GM23338 (cell line): ENCODE results near the gene MLLT3. TPM values are rescaled to one million over a fixed set of nuclear protein-coding genes. Genes with fewer than 3 reads are reported as not detected.

Source experiments
- ATAC-seq: fragments of 200-7000 bp; cut with Tn5 transposase; 3 replicates; pipeline ENCODE4 v1.9.1; 2020
- DNase-seq: peaks from one replicate; pipeline ENCODE4 v3.0.0-alpha.2; 2015; ENCODE audit warnings: low spot score
- H2AFZ ChIP-seq: fragments of 200-600 bp; sonication (generic); 2 replicates; pipeline ENCODE4 v1.8.0; 2016; ENCODE audit warnings: antibody characterized with exemption, mild to moderate bottlenecking, moderate library complexity
- H3F3A ChIP-seq: fragments of 200-600 bp; sonication (generic); replicated peaks from 2 replicates; pipeline ENCODE4 v1.8.0; 2017; ENCODE audit warnings: antibody characterized with exemption, mixed run types, low read depth
- H3K27ac ChIP-seq: fragments of 200-600 bp; sonication (generic); 2 replicates; pipeline ENCODE4 v1.6.1; 2016; ENCODE audit warnings: low read depth
- H3K27me3 ChIP-seq: fragments of 200-600 bp; sonication (generic); 2 replicates; pipeline ENCODE4 v1.8.0; 2016; ENCODE audit warnings: mild to moderate bottlenecking, mixed run types, moderate library complexity; ENCODE audit not compliant: insufficient read depth
- H3K36me3 ChIP-seq: fragments of 200-600 bp; sonication (generic); 2 replicates; pipeline ENCODE4 v1.8.0; 2016; ENCODE audit warnings: mild to moderate bottlenecking; ENCODE audit not compliant: insufficient read depth
- H3K4me1 ChIP-seq: fragments of 200-600 bp; sonication (generic); 2 replicates; pipeline ENCODE4 v1.8.0; 2016; ENCODE audit warnings: mild to moderate bottlenecking, moderate library complexity; ENCODE audit not compliant: insufficient read depth
- H3K4me2 ChIP-seq: fragments of 200-600 bp; sonication (generic); 2 replicates; pipeline ENCODE4 v1.7.1; 2017; ENCODE audit warnings: mixed run types
- H3K4me3 ChIP-seq: fragments of 200-600 bp; sonication (generic); 2 replicates; pipeline ENCODE4 v1.6.1; 2016; ENCODE audit warnings: mixed run types
- H3K79me2 ChIP-seq: fragments of 200-600 bp; sonication (generic); replicated peaks from 2 replicates; pipeline ENCODE4 v1.8.0; 2017; ENCODE audit warnings: mild to moderate bottlenecking; ENCODE audit not compliant: insufficient read depth
- H3K9me2 ChIP-seq: fragments of 200-600 bp; sonication (generic); 2 replicates; pipeline ENCODE4 v1.8.0; 2017; ENCODE audit not compliant: insufficient read depth
- H4K20me1 ChIP-seq: fragments of 200-600 bp; sonication (generic); replicated peaks from 2 replicates; pipeline ENCODE4 v1.8.0; 2017; ENCODE audit warnings: mild to moderate bottlenecking; ENCODE audit not compliant: insufficient read depth
- H3K27ac Mint-ChIP-seq: 2 replicates; pipeline ENCODE4 v1.8.0; 2020; ENCODE audit warnings: inconsistent platforms, mild to moderate bottlenecking, moderate library complexity, mixed read lengths
- H3K27me3 Mint-ChIP-seq: 3 replicates; pipeline ENCODE4 v1.8.0; 2022; ENCODE audit warnings: low read depth, mild to moderate bottlenecking, moderate library complexity, mixed read lengths, inconsistent platforms; ENCODE audit not compliant: insufficient read depth, poor library complexity
- H3K36me3 Mint-ChIP-seq: 3 replicates; pipeline ENCODE4 v1.8.0; 2021; ENCODE audit warnings: low read depth, mild to moderate bottlenecking, inconsistent platforms, moderate library complexity, mixed read lengths
- H3K4me1 Mint-ChIP-seq: 3 replicates; pipeline ENCODE4 v1.8.0; 2020; ENCODE audit warnings: mild to moderate bottlenecking, inconsistent platforms, mixed read lengths
- H3K4me3 Mint-ChIP-seq: 3 replicates; pipeline ENCODE4 v1.8.0; 2021; ENCODE audit warnings: moderate library complexity, mild to moderate bottlenecking, inconsistent platforms, mixed read lengths
- H3K9me3 Mint-ChIP-seq: 3 replicates; pipeline ENCODE4 v1.8.0; 2020; ENCODE audit warnings: moderate library complexity, mild to moderate bottlenecking, inconsistent platforms, mixed read lengths
- CREB1 ChIP-seq: fragments of 250-450 bp; sonication (Bioruptor Pico); IDR thresholded peaks from 2 replicates; pipeline ENCODE4 v1.5.0; 2020; ENCODE audit warnings: low read depth, mild to moderate bottlenecking, moderate library complexity
- EZH2 ChIP-seq: fragments of 200-600 bp; sonication (generic); IDR thresholded peaks from one replicate; pipeline ENCODE4 v1.8.0; 2017; ENCODE audit warnings: antibody characterized with exemption, mild to moderate bottlenecking, low read depth; ENCODE audit not compliant: unreplicated experiment
- EZH2phosphoT487 ChIP-seq: fragments of 200-600 bp; sonication (generic); IDR thresholded peaks from one replicate; pipeline ENCODE4 v1.8.1; 2018; ENCODE audit warnings: antibody characterized with exemption; ENCODE audit not compliant: unreplicated experiment
- JUNB ChIP-seq: IDR thresholded peaks from one replicate; pipeline ENCODE4 v1.6.1; 2016; ENCODE audit warnings: antibody characterized with exemption; ENCODE audit not compliant: unreplicated experiment
- NANOG ChIP-seq: IDR thresholded peaks from 2 replicates; pipeline ENCODE4 v1.6.1; 2016; ENCODE audit warnings: antibody characterized with exemption, borderline replicate concordance
- POLR2AphosphoS5 ChIP-seq: IDR thresholded peaks from 2 replicates; pipeline ENCODE4 v1.6.1; 2016; ENCODE audit warnings: antibody characterized with exemption, low read depth
- STAT1 ChIP-seq: IDR thresholded peaks from one replicate; pipeline ENCODE4 v1.6.1; 2016; ENCODE audit warnings: antibody characterized with exemption; ENCODE audit not compliant: unreplicated experiment
- ZNF114 ChIP-seq: fragments of 250-450 bp; sonication (Bioruptor Pico); IDR thresholded peaks from 2 replicates; pipeline ENCODE4 v1.5.0; 2020; ENCODE audit warnings: mild to moderate bottlenecking, moderate library complexity
- ZNF331 ChIP-seq: fragments of 250-450 bp; sonication (Bioruptor Pico); IDR thresholded peaks from 2 replicates; pipeline ENCODE4 v1.5.0; 2020; ENCODE audit warnings: low read depth, mild to moderate bottlenecking, moderate library complexity
- polyA plus RNA-seq: library from polyadenylated mRNA; unstranded; fragments of >200 nt; fragmentation: Nextera tagmentation; extraction: Ambion mirVana; gene quantifications from 2 replicates; pipeline ENCODE4 v1.2.1, GENCODE V29; 2016
- total RNA-seq: library from RNA; depleted of rRNA; stranded (reverse); fragments of >200 nt; shearing (Covaris generic); gene quantifications from 2 replicates; pipeline ENCODE4 v1.2.3, GENCODE V29; 2014
- TF ChIP-seq, protein P1 (sequence below): IDR thresholded peaks from one replicate; pipeline ENCODE4 v1.6.1; 2018; ENCODE audit warnings: antibody characterized with exemption; ENCODE audit not compliant: unreplicated experiment
- TF ChIP-seq, protein P2 (sequence below), 2 experiments: fragments of 200-600 bp in 1 of 2; sonication (generic) in 1 of 2; conservative IDR thresholded peaks; 2 replicates each; pipeline versions ENCODE4 v1.5.1 to v1.6.1; 2016 to 2017; ENCODE audit warnings: antibody characterized with exemption in 2 of 2, low read depth in 2 of 2, mild to moderate bottlenecking in 2 of 2, moderate library complexity in 1 of 2
- TF ChIP-seq, protein P3 (sequence below): fragments of 250-450 bp; sonication (Bioruptor Pico); IDR thresholded peaks from 2 replicates; pipeline ENCODE4 v1.5.0; 2020; ENCODE audit warnings: mild to moderate bottlenecking, moderate library complexity
- TF ChIP-seq, protein P4 (sequence below): IDR thresholded peaks from 2 replicates; pipeline ENCODE4 v1.6.1; 2016; ENCODE audit warnings: antibody characterized with exemption

The MLLT3 gene
- total and polyA plus RNA-seq, 2 experiments from 2014 or later, result 7.5 to 9.5 TPM

DNA sequence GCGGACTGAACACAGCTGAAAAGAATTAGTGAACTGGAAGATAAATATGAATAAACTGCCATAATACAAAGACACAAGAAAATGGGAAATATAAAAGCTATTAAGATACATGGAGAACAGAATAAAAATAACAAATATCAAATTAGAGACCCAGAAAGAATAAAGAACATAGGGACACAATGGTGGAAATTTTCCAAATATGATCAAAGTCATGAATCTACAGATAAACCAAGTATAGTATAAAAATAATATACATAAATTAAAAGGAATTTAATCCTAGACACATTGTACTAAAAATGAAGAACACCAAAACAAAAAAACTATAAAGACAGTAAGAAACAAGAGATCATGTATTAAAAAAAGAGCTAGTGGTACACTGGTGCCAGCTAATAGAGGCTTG lies 194.9 kb downstream of the MLLT3 start:
- DNase-seq, result no peak
- Histone ChIP-seq H3K4me2 (no peak overlapping the region), H3K4me1 (no peaks in the 10 kb centered on the region), H3K79me2 (no peaks in the 10 kb centered on the region), H3K4me3 (no peak overlapping the region), H3K27me3 (no peaks in the 10 kb centered on the region), H3K36me3 (no peaks in the 10 kb centered on the region), H2AFZ (no peak overlapping the region), H3F3A (no peaks in the 10 kb centered on the region), H4K20me1 (no peaks in the 10 kb centered on the region), H3K9me2 (no peaks in the 10 kb centered on the region), H3K27ac (no peak overlapping the region)
- ATAC-seq, result no peak
- H3K27me3 Mint-ChIP-seq, result peaks cover under 1% of the 10 kb centered on the region
- no peaks in the 10 kb centered on the region for H3K36me3 Mint-ChIP-seq
- TF ChIP-seq POLR2AphosphoS5, result no peak
- TF ChIP-seq NANOG, result no peak
- TF ChIP-seq, protein P1, sequence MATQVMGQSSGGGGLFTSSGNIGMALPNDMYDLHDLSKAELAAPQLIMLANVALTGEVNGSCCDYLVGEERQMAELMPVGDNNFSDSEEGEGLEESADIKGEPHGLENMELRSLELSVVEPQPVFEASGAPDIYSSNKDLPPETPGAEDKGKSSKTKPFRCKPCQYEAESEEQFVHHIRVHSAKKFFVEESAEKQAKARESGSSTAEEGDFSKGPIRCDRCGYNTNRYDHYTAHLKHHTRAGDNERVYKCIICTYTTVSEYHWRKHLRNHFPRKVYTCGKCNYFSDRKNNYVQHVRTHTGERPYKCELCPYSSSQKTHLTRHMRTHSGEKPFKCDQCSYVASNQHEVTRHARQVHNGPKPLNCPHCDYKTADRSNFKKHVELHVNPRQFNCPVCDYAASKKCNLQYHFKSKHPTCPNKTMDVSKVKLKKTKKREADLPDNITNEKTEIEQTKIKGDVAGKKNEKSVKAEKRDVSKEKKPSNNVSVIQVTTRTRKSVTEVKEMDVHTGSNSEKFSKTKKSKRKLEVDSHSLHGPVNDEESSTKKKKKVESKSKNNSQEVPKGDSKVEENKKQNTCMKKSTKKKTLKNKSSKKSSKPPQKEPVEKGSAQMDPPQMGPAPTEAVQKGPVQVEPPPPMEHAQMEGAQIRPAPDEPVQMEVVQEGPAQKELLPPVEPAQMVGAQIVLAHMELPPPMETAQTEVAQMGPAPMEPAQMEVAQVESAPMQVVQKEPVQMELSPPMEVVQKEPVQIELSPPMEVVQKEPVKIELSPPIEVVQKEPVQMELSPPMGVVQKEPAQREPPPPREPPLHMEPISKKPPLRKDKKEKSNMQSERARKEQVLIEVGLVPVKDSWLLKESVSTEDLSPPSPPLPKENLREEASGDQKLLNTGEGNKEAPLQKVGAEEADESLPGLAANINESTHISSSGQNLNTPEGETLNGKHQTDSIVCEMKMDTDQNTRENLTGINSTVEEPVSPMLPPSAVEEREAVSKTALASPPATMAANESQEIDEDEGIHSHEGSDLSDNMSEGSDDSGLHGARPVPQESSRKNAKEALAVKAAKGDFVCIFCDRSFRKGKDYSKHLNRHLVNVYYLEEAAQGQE, result no peak
- TF ChIP-seq, protein P2, sequence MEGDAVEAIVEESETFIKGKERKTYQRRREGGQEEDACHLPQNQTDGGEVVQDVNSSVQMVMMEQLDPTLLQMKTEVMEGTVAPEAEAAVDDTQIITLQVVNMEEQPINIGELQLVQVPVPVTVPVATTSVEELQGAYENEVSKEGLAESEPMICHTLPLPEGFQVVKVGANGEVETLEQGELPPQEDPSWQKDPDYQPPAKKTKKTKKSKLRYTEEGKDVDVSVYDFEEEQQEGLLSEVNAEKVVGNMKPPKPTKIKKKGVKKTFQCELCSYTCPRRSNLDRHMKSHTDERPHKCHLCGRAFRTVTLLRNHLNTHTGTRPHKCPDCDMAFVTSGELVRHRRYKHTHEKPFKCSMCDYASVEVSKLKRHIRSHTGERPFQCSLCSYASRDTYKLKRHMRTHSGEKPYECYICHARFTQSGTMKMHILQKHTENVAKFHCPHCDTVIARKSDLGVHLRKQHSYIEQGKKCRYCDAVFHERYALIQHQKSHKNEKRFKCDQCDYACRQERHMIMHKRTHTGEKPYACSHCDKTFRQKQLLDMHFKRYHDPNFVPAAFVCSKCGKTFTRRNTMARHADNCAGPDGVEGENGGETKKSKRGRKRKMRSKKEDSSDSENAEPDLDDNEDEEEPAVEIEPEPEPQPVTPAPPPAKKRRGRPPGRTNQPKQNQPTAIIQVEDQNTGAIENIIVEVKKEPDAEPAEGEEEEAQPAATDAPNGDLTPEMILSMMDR (conservative IDR thresholded peaks at IDR 0.05; ENCODE audit: low read depth in 2 of 2), result no peak
- no peak for TF ChIP-seq ZNF114 (CRISPR knock-in tag)
- no peak for TF ChIP-seq ZNF331 (CRISPR knock-in tag)
- TF ChIP-seq JUNB, result no peak
- TF ChIP-seq, protein P3, sequence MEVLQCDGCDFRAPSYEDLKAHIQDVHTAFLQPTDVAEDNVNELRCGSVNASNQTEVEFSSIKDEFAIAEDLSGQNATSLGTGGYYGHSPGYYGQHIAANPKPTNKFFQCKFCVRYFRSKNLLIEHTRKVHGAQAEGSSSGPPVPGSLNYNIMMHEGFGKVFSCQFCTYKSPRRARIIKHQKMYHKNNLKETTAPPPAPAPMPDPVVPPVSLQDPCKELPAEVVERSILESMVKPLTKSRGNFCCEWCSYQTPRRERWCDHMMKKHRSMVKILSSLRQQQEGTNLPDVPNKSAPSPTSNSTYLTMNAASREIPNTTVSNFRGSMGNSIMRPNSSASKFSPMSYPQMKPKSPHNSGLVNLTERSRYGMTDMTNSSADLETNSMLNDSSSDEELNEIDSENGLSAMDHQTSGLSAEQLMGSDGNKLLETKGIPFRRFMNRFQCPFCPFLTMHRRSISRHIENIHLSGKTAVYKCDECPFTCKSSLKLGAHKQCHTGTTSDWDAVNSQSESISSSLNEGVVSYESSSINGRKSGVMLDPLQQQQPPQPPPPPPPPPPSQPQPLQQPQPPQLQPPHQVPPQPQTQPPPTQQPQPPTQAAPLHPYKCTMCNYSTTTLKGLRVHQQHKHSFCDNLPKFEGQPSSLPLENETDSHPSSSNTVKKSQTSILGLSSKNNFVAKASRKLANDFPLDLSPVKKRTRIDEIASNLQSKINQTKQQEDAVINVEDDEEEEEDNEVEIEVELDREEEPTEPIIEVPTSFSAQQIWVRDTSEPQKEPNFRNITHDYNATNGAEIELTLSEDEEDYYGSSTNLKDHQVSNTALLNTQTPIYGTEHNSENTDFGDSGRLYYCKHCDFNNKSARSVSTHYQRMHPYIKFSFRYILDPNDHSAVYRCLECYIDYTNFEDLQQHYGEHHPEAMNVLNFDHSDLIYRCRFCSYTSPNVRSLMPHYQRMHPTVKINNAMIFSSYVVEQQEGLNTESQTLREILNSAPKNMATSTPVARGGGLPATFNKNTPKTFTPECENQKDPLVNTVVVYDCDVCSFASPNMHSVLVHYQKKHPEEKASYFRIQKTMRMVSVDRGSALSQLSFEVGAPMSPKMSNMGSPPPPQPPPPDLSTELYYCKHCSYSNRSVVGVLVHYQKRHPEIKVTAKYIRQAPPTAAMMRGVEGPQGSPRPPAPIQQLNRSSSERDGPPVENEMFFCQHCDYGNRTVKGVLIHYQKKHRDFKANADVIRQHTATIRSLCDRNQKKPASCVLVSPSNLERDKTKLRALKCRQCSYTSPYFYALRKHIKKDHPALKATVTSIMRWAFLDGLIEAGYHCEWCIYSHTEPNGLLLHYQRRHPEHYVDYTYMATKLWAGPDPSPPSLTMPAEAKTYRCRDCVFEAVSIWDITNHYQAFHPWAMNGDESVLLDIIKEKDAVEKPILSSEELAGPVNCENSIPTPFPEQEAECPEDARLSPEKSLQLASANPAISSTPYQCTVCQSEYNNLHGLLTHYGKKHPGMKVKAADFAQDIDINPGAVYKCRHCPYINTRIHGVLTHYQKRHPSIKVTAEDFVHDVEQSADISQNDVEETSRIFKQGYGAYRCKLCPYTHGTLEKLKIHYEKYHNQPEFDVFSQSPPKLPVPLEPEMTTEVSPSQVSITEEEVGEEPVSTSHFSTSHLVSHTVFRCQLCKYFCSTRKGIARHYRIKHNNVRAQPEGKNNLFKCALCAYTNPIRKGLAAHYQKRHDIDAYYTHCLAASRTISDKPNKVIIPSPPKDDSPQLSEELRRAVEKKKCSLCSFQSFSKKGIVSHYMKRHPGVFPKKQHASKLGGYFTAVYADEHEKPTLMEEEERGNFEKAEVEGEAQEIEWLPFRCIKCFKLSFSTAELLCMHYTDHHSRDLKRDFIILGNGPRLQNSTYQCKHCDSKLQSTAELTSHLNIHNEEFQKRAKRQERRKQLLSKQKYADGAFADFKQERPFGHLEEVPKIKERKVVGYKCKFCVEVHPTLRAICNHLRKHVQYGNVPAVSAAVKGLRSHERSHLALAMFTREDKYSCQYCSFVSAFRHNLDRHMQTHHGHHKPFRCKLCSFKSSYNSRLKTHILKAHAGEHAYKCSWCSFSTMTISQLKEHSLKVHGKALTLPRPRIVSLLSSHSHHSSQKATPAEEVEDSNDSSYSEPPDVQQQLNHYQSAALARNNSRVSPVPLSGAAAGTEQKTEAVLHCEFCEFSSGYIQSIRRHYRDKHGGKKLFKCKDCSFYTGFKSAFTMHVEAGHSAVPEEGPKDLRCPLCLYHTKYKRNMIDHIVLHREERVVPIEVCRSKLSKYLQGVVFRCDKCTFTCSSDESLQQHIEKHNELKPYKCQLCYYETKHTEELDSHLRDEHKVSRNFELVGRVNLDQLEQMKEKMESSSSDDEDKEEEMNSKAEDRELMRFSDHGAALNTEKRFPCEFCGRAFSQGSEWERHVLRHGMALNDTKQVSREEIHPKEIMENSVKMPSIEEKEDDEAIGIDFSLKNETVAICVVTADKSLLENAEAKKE, result no peak
- no peak for TF ChIP-seq EZH2phosphoT487
- TF ChIP-seq EZH2, result no peak
- TF ChIP-seq CREB1 (CRISPR knock-in tag), result no peak
- TF ChIP-seq, protein P4, sequence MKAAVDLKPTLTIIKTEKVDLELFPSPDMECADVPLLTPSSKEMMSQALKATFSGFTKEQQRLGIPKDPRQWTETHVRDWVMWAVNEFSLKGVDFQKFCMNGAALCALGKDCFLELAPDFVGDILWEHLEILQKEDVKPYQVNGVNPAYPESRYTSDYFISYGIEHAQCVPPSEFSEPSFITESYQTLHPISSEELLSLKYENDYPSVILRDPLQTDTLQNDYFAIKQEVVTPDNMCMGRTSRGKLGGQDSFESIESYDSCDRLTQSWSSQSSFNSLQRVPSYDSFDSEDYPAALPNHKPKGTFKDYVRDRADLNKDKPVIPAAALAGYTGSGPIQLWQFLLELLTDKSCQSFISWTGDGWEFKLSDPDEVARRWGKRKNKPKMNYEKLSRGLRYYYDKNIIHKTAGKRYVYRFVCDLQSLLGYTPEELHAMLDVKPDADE, result no peak
- no peak for TF ChIP-seq STAT1
- no peak overlapping the region for H3K4me3 Mint-ChIP-seq
- H3K27ac Mint-ChIP-seq, result no peak overlapping the region
- H3K4me1 Mint-ChIP-seq, result no peaks in the 10 kb centered on the region
- H3K9me3 Mint-ChIP-seq, result no peaks in the 10 kb centered on the region
